ENCODE measurements around the gene CYBA. TPM values are rescaled to one million over a fixed set of nuclear protein-coding genes. Genes with fewer than 3 reads are reported as not detected.

The CYBA gene
- total and polyA plus RNA-seq, 2 of the 13 experiments (the other 11 are each of a cell fraction or from before 2014, with no cell fraction given): 196 to 250 TPM

DNA sequence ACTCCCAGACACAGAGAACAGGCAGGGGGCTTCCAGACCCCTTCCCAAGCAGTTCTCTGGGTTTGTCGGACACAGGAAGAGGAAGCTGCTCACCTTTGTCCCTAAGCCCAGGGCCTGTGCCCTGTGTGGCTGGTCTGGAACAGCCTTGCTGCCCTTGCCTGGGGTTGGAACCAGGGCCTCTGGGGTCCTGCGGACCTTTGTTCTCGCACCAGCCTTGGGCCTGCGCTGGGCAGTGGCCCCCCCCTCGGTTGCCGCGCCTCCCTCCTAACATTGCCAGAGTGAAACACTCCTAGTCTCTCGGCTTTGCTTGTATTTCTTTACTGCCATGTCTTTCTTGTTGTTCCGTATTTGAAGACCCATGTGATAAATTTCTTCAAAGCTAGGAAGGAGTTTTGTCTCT lies 21.0 kb downstream of the CYBA start:
- WGBS (ENCODE audit: low lambda C conversion rate): 88% methylated on average over 9 of the region's 9 CpGs
- intact Hi-C loops (cut with micrococcal nuclease; ENCODE audit: unreplicated experiment): no loop called here
- BruUV-seq (replicated peaks): no TSS peak
- Histone ChIP-seq H3K27me3 (ENCODE audit: control insufficient read depth in 1 of 2, insufficient read depth in 2 of 2, low read length in 2 of 2) (no peaks in the 10 kb centered on the region), H4K20me1 (ENCODE audit: insufficient read depth, low read length) (peaks cover 3% of the 10 kb centered on the region; the same call in 1 of the 2 replicates), H3K9me3 (ENCODE audit: low read length) (no peaks in the 10 kb centered on the region), H3K36me3 (replicated peaks in 1 of 2; ENCODE audit: control insufficient read depth in 1 of 2, insufficient read depth in 2 of 2, low read length in 2 of 2) (peaks cover 31 to 79% of the 10 kb centered on the region in 2 experiments), H3K9ac (ENCODE audit: insufficient read depth, low read depth, low read length) (no peak overlapping the region), H3K4me1 (ENCODE audit: insufficient read depth, low read length) (no peaks in the 10 kb centered on the region), H3K4me3 (replicated peaks in 1 of 3; ENCODE audit: insufficient read depth in 1 of 3, low read depth in 2 of 3, low read length in 3 of 3) (no peak overlapping the region), H2AFZ (ENCODE audit: low read length) (no peak overlapping the region), H3K27ac (ENCODE audit: extremely low read length, insufficient read depth, low read length) (no peak overlapping the region), H3K79me2 (ENCODE audit: insufficient read depth, low read length) (no peaks in the 10 kb centered on the region), H3K4me2 (ENCODE audit: low read depth, low read length) (no peak overlapping the region)
- ChIA-PET CTCF (ENCODE audit: low intra/inter-chr PET ratio, low total read pairs) (no interaction called here), POLR2A (no interaction called here)
- FAIRE-seq: no peak
- no peak for ATAC-seq
- no peak for DNase-seq (ENCODE audit: low spot score)
- in situ Hi-C loops (cut with HindIII; ENCODE audit: extremely low pct_ligation_motif_present, low pct_unique_long_range_greater_than_20kb): no loop called here
- TF ChIP-seq PHF20 (CRISPR knock-in tag; IDR thresholded peaks at IDR 0.05): no peak
- TF ChIP-seq AFF4 (CRISPR knock-in tag; IDR thresholded peaks at IDR 0.05): no peak
- no peak for TF ChIP-seq ZNF207 (IDR thresholded peaks at IDR 0.05; ENCODE audit: borderline replicate concordance)
- no peak for TF ChIP-seq NR3C1 (CRISPR knock-in tag; IDR thresholded peaks at IDR 0.05)
- no peak for TF ChIP-seq ZNF749 (CRISPR knock-in tag; IDR thresholded peaks at IDR 0.05; ENCODE audit: borderline replicate concordance)
- TF ChIP-seq IKZF4 (CRISPR knock-in tag; IDR thresholded peaks at IDR 0.05; ENCODE audit: borderline replicate concordance, low read depth, not compliant biosample characterization): no peak
- TF ChIP-seq ZSCAN29 (CRISPR knock-in tag; conservative IDR thresholded peaks at IDR 0.05): no peak
- no peak for TF ChIP-seq ZNF335 (CRISPR knock-in tag; IDR thresholded peaks at IDR 0.05)
- no peak for TF ChIP-seq ATRX (CRISPR knock-in tag; IDR thresholded peaks at IDR 0.05; ENCODE audit: borderline replicate concordance)
